ENCODE data around the gene SLC35A1.
A peak's percentile ranks its signal among the peaks of the same experiment; 100 is the strongest.
"Not testable (repeated sequence)": the region's sequence is repeated elsewhere in the genome, so short reads cannot be mapped to it uniquely, and the experiment has no call there.

The SLC35A1 gene

DNA sequence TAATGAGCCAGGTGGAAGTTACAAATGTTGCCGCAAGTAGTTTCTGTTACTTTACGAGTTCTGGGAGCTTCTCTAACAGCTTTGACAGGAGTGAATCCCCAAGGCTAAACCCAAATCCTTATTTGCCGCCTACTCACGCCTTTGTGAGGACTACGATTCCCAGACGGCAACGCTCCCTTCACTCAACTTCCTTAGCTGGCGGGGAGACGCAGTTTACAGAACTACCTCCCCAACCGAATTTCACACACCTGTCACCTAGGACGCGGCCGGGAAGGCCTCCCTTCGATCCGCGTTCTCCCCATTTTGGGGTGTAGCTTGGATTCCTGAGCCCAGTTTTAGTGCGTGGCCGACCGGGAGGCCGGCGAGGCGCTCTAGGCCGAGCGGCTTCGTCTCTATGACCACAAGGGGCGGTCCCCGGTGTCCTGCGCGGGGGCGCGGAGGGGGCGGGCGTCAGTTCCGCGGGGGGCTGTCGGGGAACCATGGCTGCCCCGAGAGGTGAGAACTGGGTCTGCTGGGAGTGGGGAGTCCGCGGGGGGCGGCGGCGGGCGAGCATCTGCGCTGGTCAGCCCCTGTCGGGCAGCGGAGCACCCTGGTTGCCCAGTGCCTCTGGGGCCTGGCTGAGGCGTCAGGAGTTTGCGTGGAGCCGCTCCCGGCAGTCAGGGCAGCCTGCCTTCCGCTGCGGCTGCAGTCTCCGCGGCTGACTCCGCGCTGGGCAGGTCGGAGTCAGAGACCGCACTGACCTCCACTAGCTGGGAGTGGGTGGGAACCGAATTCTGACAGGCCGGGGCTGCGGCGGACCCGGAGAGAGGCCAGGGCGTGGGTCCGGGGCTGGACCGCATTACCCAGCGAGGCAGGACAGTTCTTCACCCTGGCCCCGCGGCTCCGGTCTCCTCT lies at the start of gene SLC35A1:
SLC35A1 (plus strand) TSS at position 450 of the 894 bp plus-strand sequence; CDS start at position 480, 30 bp downstream.
- DNase-seq: peak; percentile 83

GRCh38 chr6:87426789-87427188 lies 46.0 kb upstream of the SLC35A1 start:
- DNase-seq: no peak

- no peak for DNase-seq
Observed at GRCh38 chr6:87430499-87430898, 42.3 kb upstream of the SLC35A1 start.

DNA sequence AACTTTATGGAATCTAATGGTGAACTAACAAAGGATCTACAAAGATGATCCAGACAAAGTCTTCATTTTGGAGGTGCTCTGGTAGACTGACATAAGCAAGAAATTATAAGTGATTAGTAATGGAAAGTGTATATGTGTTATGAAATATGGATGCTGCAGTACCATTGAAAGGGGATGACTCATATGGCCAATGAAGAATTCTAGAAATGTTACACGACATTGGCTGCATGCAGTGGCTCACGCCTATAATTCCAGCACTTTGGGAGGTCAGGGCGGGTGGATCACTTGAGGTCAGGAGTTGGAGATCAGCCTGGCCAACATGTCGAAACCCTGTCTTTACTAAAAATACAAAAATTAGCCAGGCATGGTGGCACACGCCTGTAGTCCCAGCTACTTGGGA lies 41.5 kb upstream of the SLC35A1 start:
- DNase-seq: no peak

- DNase-seq: peak; percentile 52
Observed at GRCh38 chr6:87436435-87436834, 36.3 kb upstream of the SLC35A1 start.

DNA sequence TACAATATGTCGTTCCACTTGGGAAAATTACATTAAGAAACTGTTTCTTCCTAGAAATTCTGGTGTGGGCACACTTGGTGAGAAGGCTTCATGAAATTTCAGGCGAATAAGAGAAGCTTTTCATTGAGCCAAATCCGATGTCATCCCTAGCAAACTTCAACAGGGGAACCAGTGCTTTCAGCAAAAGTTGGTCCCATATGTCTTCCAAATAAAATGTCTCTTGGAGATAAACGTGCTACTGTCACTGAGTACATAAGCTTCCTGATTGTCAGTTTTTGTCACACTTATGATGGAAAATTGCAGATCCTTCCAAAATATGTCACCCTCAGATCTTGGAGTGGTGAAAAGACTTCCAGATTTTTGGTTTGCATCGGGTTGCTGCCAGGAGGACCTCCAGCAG lies 31.1 kb upstream of the SLC35A1 start:
- DNase-seq: no peak

GRCh38 chr6:87444362-87444761 lies 28.4 kb upstream of the SLC35A1 start:
- DNase-seq: no peak

GRCh38 chr6:87465051-87465450 lies 7.7 kb upstream of the SLC35A1 start:
- no peak for DNase-seq

DNA sequence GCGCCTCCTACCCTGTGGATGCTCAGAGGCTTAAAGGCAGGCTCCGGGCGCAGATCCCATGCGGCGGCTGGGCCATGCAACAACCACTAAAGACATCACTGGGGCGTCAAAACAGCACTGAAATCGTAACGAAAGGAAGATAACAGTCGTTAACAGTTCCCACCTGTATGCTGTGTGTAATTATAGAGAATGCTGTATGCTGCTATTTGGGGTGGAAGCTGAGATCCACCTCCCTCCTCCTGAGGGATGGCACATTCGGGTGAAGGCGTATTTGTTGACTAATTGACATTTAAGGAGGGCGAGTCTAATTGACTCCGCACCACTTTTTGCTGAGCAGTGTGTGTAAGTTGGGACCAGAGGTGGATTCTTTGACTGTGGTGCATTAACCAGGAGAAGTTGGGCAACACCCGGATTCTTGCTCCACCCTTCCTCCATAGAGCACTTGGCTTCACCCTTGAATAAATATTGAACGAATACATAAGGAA lies 687 bp downstream of the SLC35A1 start:
- no peak for DNase-seq

DNA sequence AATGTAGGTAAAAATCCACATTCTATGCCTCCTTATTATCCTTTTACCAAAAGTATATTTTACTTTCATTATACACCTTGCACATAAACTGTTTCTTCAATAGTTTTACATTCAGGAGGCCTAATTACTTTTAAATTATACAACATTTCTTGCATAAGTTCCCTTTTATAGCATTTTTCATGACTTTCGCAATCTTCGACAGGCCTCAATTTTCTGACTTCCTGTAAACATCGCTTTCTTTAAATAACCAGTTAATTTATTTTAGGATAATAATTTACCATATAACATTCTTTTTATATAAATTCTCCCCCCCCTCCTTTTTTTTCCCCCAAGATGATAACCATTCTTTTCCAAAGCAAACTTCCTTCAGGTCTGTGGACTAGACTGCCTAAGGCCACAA lies 9.2 kb downstream of the SLC35A1 start:
- peak; percentile 60 for DNase-seq

DNA sequence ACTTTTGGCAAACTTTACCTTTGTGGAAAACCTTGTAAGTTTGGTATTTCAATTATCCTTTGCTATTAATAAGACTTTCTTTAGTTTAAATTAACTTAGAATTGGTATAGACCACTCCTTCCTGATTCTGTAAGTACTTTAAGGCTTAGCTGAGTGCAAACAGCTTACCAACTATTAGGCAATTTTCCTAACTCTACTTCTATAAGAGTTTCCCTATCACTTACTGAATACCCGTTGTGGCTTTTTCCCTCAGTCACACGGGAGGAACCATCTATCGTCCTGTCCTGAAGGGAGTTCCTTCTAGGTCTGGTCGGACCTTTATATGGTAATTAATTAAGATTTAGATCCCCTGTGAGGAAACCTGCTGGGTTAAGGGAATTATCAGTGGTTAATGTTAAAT lies 9.6 kb downstream of the SLC35A1 start:
- peak; percentile 58 for DNase-seq

DNA sequence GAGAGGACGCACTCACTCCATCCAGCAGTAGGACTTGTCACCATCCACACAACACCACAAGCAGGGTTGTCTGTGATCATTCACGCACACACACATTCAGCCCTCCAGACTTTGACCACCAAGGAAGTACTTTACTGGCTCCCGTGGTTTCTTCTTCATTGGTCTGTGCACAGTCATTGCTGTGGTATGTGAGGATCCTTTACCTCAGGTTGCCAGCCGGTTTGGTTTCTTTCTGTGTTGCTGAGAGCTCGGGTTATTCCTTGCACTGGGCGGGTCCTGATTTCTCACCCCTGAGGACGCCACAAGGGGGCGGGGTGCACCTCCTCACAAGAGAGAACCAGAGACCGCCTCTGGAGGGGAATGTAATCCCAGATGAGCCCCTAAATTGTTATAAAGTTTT lies 11.2 kb downstream of the SLC35A1 start:
- DNase-seq: peak; percentile 8

DNA sequence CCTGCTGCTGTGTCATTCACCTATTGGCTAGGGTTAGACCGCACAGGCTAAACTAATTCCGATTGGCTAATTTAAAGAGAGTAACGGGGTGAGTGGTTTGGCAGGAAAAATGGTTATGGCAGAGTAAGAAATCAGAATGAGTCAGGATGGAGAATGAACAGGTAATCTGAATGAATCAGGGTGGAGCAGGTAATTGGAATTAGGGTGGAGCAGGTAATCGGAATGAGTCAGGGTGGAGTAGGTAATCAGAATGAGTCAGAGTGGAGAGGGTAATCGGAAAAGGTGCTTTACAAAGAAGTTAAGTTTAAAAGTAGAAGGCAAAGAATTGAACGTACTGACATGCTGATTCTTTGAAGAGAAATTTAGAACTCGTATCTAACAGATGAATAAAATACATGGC lies 11.7 kb downstream of the SLC35A1 start:
- no peak for DNase-seq

- DNase-seq: no peak
Observed at GRCh38 chr6:87487555-87487954, 14.8 kb downstream of the SLC35A1 start.

- not testable (repeated sequence) for DNase-seq
Observed at GRCh38 chr6:87489326-87489725, 16.6 kb downstream of the SLC35A1 start.

GRCh38 chr6:87494761-87495422 lies 22.1 kb downstream of the SLC35A1 start:
- no peak for DNase-seq

- no peak for DNase-seq
Observed at GRCh38 chr6:87498048-87498447, 25.3 kb downstream of the SLC35A1 start.

DNA sequence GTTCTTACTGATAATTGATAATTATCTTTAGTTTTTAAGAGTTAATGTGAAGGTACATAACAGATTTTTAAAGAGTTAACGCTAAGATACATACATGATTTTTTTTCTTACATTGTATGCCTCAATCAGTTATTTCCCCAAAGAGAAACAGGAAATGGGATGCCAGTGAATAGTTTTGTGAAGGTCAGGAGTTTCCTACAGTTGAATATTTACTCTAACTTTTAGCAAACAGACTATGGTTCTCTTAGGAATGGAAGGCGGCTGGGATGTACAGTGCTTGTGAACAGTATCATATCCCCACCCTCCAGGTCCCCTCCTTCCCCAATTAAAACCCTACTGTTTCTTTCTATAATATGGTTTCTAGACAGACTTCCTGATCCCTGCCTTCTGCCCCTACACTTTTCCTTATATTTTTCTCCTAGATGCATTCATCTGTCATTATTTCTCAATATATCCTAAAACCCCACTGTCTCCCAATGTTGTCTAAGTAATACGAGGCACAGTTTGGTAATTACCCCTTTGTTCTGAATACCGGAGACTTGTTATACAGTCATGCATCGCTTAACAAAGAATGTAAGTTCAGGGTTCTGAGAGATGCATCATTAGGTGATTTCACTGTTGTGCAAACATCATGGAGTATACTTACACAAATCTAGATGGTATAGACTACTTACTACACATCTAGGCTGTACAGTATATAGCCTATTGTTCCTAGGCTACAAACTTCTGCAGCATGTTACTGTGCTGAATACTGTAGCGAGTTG lies 29.2 kb downstream of the SLC35A1 start:
- no peak for DNase-seq

DNA sequence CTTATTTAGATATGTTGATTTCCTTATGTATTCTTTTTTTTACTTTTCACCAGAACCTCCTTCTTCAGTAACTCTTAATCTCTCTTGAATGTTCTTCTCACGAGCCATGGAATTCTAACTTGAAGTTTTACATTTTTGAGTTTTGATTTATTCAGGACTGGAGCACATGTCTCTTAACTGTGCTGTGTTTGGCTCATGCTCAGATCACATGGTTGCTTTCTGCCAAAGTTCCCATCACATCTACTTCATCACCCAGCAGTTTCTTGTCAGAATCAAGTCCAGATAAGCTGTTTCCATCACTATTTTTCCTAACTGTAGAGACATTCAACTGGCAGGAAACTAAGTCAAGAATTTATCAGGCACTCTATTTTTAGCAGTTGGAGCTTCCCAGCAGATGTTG lies 31.7 kb downstream of the SLC35A1 start:
- no peak for DNase-seq

DNA sequence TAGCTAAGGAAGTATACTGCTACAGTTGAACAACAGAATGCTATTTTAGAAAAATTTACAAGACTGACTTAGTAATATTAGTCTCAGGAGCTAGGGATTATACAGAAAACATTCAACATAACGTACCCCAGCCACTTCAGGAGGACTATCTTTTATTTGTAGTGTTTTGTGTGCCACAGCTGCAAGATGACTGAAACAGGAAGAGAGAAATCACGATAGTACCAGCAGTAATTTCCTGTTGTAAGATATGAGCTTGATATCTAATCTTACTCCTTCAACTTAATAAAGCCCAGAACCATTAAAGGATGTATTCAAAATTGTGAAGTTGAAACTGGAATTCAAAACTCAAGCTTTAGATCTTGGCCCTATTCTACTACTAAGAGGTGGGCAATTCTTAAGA lies 42.1 kb downstream of the SLC35A1 start:
- DNase-seq: no peak

DNA sequence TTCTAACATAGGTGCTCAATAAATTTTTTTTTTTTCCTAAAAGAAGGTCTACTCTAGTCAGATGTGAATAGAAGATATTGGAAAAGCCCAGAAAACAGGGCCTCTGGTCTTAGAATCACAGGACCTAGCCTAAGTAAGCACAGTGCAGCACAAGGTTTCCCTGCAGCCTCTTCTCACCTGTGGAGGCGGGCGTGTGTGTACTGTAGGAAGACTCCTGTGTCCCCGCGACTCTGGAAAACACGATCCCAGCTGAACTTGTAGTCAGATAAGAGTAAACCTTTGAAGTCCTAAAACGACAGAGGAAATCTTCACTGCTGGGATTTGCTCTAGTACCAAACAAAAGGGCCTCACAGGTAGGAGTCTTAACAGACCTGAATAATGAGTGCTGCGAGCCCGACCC lies 45.7 kb downstream of the SLC35A1 start:
- DNase-seq: no peak

DNA sequence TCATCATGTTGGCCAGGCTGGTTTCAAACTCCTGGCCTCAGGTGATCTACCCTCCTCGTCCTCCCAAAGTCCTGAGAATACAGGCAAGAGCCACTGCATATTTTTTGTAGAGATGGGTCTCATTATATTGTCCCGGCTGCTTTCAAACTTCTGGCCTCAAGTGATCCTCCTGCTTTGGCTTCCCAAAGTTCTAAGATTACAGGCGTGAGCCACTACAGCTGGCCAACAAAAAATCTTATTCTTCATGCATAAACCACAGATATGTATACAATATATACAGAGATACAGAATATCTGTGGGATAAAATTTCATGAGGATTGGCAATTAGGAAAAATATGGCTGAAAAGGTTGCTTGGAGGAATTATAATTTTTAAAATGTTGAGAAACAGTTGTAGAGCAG lies 49.9 kb downstream of the SLC35A1 start:
- no peak for DNase-seq

DNA sequence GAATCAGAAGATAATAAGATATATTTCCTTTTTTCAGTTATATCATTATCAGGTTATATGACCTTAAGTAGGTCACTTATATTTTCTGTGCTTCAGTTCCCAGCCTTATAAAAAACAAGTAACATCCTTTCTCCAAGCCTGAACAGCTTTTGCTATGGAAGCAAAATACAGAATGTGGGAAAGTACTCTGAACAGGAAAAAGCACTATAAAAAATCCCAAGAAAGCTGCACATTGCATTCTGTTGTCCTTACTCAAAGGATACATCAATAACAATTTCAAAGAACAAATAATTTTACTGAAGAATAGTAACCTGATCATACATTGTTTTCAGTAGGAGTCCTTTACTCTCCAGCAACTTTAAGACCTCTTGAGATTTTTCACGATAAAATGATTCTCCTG lies 56.4 kb downstream of the SLC35A1 start:
- DNase-seq: no peak
